GM21619 (cell line): Measurements from ENCODE around the gene RHOB.
"Not testable (repeated sequence)": the region's sequence is repeated elsewhere in the genome, so short reads cannot be mapped to it uniquely, and the experiment has no call there.

Experiments
- ATAC-seq: cut with Tn5 transposase; IDR thresholded peaks from one replicate; pipeline ENCODE4 v1.9.1; 2021; ENCODE audit not compliant: unreplicated experiment

Gene RHOB

GRCh38 chr2:20422402-20423271, 24.2 kb upstream of the RHOB start:
- no peak for ATAC-seq

- ATAC-seq, result no peak
Measured at GRCh38 chr2:20423359-20423758, 23.5 kb upstream of the RHOB start.

GRCh38 chr2:20423847-20424246, 23.0 kb upstream of the RHOB start:
- ATAC-seq, result no peak

- peak; percentile 70 for ATAC-seq
Measured at GRCh38 chr2:20424300-20425290, 22.3 kb upstream of the RHOB start.

GRCh38 chr2:20425371-20425881, 21.4 kb upstream of the RHOB start:
- no peak for ATAC-seq

GRCh38 chr2:20425884-20426283, 21.0 kb upstream of the RHOB start:
- no peak for ATAC-seq

GRCh38 chr2:20427931-20428526, 18.8 kb upstream of the RHOB start:
- no peak for ATAC-seq

GRCh38 chr2:20428717-20429490, 18.0 kb upstream of the RHOB start:
- ATAC-seq, result no peak

- ATAC-seq, result peak; percentile 59
Measured at GRCh38 chr2:20429528-20429927, 17.3 kb upstream of the RHOB start.

- ATAC-seq, result no peak
Measured at GRCh38 chr2:20430035-20430434, 16.8 kb upstream of the RHOB start.

GRCh38 chr2:20430461-20431300, 16.2 kb upstream of the RHOB start:
- ATAC-seq, result no peak

- ATAC-seq, result no peak
Measured at GRCh38 chr2:20431301-20431698, 15.6 kb upstream of the RHOB start.

- no peak for ATAC-seq
Measured at GRCh38 chr2:20431772-20432171, 15.1 kb upstream of the RHOB start.

- ATAC-seq, result no peak
Measured at GRCh38 chr2:20432714-20433113, 14.2 kb upstream of the RHOB start.

- no peak for ATAC-seq
Measured at GRCh38 chr2:20433249-20433648, 13.6 kb upstream of the RHOB start.

GRCh38 chr2:20433946-20434553, 12.8 kb upstream of the RHOB start:
- ATAC-seq, result no peak

- ATAC-seq, result no peak
Measured at GRCh38 chr2:20434588-20435294, 12.1 kb upstream of the RHOB start.

GRCh38 chr2:20435456-20435855, 11.4 kb upstream of the RHOB start:
- ATAC-seq, result not testable (repeated sequence)
